ENCODE measurements around the gene NCLN.

GRCh38 chr19:3213159-3213558, 27.4 kb downstream of the NCLN start:
- no peak for TF ChIP-seq POLR2A (IDR thresholded peaks at IDR 0.05)
- no peak for TF ChIP-seq CTCF (IDR thresholded peaks at IDR 0.05)
- TF ChIP-seq POLR2AphosphoS5 (IDR thresholded peaks at IDR 0.05) = no peak

Data from prostate gland (tissue), 2 donors.